MCF 10A (cell line): ENCODE measurements around the gene SRC. TPM values are rescaled to one million over a fixed set of nuclear protein-coding genes. Genes with fewer than 3 reads are reported as not detected.

ENCODE experiments used
- BruUV-seq: library from RNA; stranded (reverse); fragments of 400-500 nt; replicated peaks from 2 replicates; lab custom pipeline; 2021; lab: Mats Ljungman, UMichigan
- CTCF ChIA-PET: fragments of 300-600 bp; sonication (Branson Sonifier 250); formaldehyde crosslinking; extraction: SDS; loops from one replicate; lab custom pipeline; 2021; ENCODE audit warnings: antibody characterized with exemption, inconsistent platforms; lab: Yijun Ruan, JAX
- POLR2A ChIA-PET: fragments of 300-600, 350-650 bp; sonication (Branson Sonifier 250); formaldehyde crosslinking; extraction: SDS; loops from one replicate; lab custom pipeline; 2020; ENCODE audit warnings: antibody characterized with exemption, inconsistent platforms; lab: Yijun Ruan, JAX
- DNase-seq: peaks from one replicate; pipeline ENCODE4 v3.0.0-alpha.2; 2018; ENCODE audit not compliant: unreplicated experiment
- H3K27ac Mint-ChIP-seq: one replicate; pipeline ENCODE4 v1.8.0; 2022; ENCODE audit warnings: mild to moderate bottlenecking, low read depth, mixed read lengths; ENCODE audit not compliant: unreplicated experiment
- H3K27me3 Mint-ChIP-seq: one replicate; pipeline ENCODE4 v1.8.0; 2022; ENCODE audit warnings: mixed read lengths; ENCODE audit not compliant: insufficient read depth, unreplicated experiment
- H3K36me3 Mint-ChIP-seq: one replicate; pipeline ENCODE4 v1.8.0; 2022; ENCODE audit warnings: mild to moderate bottlenecking, moderate library complexity, mixed read lengths; ENCODE audit not compliant: insufficient read depth, unreplicated experiment
- H3K4me1 Mint-ChIP-seq: one replicate; pipeline ENCODE4 v1.8.0; 2022; ENCODE audit warnings: mixed read lengths; ENCODE audit not compliant: insufficient read depth, unreplicated experiment
- H3K4me3 Mint-ChIP-seq: one replicate; pipeline ENCODE4 v1.8.0; 2022; ENCODE audit warnings: mild to moderate bottlenecking, moderate library complexity, mixed read lengths; ENCODE audit not compliant: unreplicated experiment
- H3K9me3 Mint-ChIP-seq: one replicate; pipeline ENCODE4 v1.8.0; 2022; ENCODE audit warnings: mixed read lengths; ENCODE audit not compliant: unreplicated experiment
- CTCF ChIP-seq: fragments of 200-600 bp; IDR thresholded peaks from one replicate; pipeline ENCODE4 v1.8.0; 2022; ENCODE audit warnings: antibody characterized with exemption, mild to moderate bottlenecking; ENCODE audit not compliant: unreplicated experiment
- intact Hi-C: fragments of 100-400 bp; cut with micrococcal nuclease; formaldehyde crosslinking; loops from 2 replicates; pipeline ENCODE4 v1.14.1; 2022
- total RNA-seq: library from RNA; stranded (reverse); gene quantifications from 2 replicates; pipeline ENCODE4 v1.2.3, GENCODE V29; 2022

SRC gene
- total RNA-seq, 1 experiment from 2014 or later = 28.1 TPM

DNA sequence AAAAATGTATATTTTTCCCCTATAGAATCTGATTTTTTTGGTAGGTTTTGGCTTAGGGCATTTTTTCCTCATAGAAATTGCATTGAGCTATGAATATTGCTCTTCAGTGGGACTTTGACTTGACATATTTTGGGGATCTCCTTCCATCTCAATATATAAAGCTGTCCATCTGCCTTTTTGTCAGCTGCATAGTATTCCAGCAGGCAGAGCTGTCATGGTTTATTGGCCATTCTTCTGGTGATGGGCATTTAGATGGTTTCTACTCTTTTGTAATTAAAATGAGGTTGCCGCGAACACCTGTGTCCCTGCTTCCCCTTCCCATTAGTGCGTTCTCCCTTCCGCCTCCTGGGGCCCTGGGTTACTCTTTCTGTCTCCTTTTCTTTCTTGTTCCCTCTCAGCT is 95.1 kb downstream of the SRC start:
- Mint-ChIP-seq H3K27ac (no peak overlapping the region), H3K4me1 (no peaks in the 10 kb centered on the region), H3K4me3 (no peak overlapping the region), H3K36me3 (peaks cover 2% of the 10 kb centered on the region), H3K27me3 (peaks cover 26% of the 10 kb centered on the region), H3K9me3 (no peaks in the 10 kb centered on the region)
- no peak for TF ChIP-seq CTCF
- POLR2A ChIA-PET = no interaction called here
- DNase-seq = no peak
- no TSS peak for BruUV-seq
- intact Hi-C loops = no loop called here
- CTCF ChIA-PET = interaction anchor here (0.9 kb wide), 1 partner anchor 19 kb away, joined by 3 read pairs; no protein-coding TSS in a partner anchor

DNA sequence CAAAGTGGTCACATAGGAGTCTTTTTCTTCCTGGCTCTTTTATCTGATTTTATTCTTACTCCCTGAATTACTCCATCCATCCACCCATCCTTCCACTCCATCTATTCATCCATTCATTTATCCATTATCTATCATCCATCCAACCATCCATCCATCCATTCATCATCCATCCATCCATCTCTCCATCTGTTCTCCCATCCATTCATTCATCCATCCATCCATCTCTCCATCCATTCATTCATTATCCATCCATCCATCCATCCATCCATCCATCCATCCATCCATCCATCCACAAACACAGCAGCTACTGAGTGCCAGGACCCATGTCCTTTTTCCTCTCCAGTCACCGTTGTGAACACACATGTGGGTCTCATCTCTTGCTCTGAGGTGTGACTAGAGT is 96.6 kb downstream of the SRC start:
- no peak for DNase-seq
- intact Hi-C loops = no loop called here
- Mint-ChIP-seq H3K4me3 (no peak overlapping the region), H3K4me1 (no peaks in the 10 kb centered on the region), H3K9me3 (no peaks in the 10 kb centered on the region), H3K27ac (no peak overlapping the region), H3K27me3 (peaks cover 41% of the 10 kb centered on the region), H3K36me3 (peaks cover 4% of the 10 kb centered on the region)
- no peak for TF ChIP-seq CTCF
- CTCF ChIA-PET = interaction anchor here (0.7 kb wide), 1 partner anchor 894 kb away, joined by 3 read pairs; no protein-coding TSS in a partner anchor
- no TSS peak for BruUV-seq
- POLR2A ChIA-PET = no interaction called here

- no peak overlapping the region for H3K27ac Mint-ChIP-seq
Measured at GRCh38 chr20:37442986-37443385, 97.0 kb downstream of the SRC start.

GRCh38 chr20:37443596-37443995 is 97.7 kb downstream of the SRC start:
- Mint-ChIP-seq H3K4me1 (no peaks in the 10 kb centered on the region), H3K27me3 (peaks cover 47% of the 10 kb centered on the region), H3K36me3 (peaks cover 4% of the 10 kb centered on the region), H3K27ac (no peak overlapping the region), H3K4me3 (no peak overlapping the region), H3K9me3 (no peaks in the 10 kb centered on the region)
- no peak for DNase-seq
- TF ChIP-seq CTCF = no peak
- ChIA-PET CTCF (interaction anchor here (0.5 kb wide), 1 partner anchor 92 kb away, joined by 4 read pairs; no protein-coding TSS in a partner anchor), POLR2A (interaction anchor here (0.8 kb wide), 1 partner anchor 475 kb away, joined by 3 read pairs; no protein-coding TSS in a partner anchor)
- intact Hi-C loops = no loop called here
- BruUV-seq = no TSS peak

More at GRCh38 chr20:37442986-37443385, 97.0 kb downstream of the SRC start:
- DNase-seq = no peak
- Mint-ChIP-seq H3K27me3 (peaks cover 46% of the 10 kb centered on the region), H3K36me3 (peaks cover 4% of the 10 kb centered on the region), H3K4me3 (no peak overlapping the region), H3K4me1 (no peaks in the 10 kb centered on the region), H3K9me3 (no peaks in the 10 kb centered on the region)
- POLR2A ChIA-PET = no interaction called here
- BruUV-seq = no TSS peak
- CTCF ChIA-PET = interaction anchor here (0.7 kb wide), 1 partner anchor 894 kb away, joined by 3 read pairs; no protein-coding TSS in a partner anchor
- intact Hi-C loops = no loop called here
- no peak for TF ChIP-seq CTCF
